ENCODE measurements around the gene LRRC1. TPM values are rescaled to one million over a fixed set of nuclear protein-coding genes. Genes with fewer than 3 reads are reported as not detected.

LRRC1 gene
- total RNA-seq, 1 experiment from 2014 or later: 18.1 TPM

GRCh38 chr6:53937461-53937860 lies 142.7 kb downstream of the LRRC1 start:
- TF ChIP-seq EZH2 (IDR thresholded peaks at IDR 0.05; ENCODE audit: low read length, unreplicated experiment): no peak
- no peak for TF ChIP-seq CTCF (conservative IDR thresholded peaks at IDR 0.05; ENCODE audit: low read depth, low read length)
- TF ChIP-seq EZH2phosphoT487 (IDR thresholded peaks at IDR 0.05; ENCODE audit: borderline replicate concordance, low read length): no peak
- no peaks in the 10 kb centered on the region for H3K27me3 ChIP-seq (ENCODE audit: low read length)
- H3K27ac ChIP-seq (ENCODE audit: low read length): no peak overlapping the region
- H4K20me1 ChIP-seq (ENCODE audit: low read length): no peaks in the 10 kb centered on the region
- H3F3A ChIP-seq (ENCODE audit: low read length, unreplicated experiment): no peaks in the 10 kb centered on the region
- no peak for ATAC-seq
- no peak for DNase-seq
- H3K79me2 ChIP-seq (ENCODE audit: low read length): no peaks in the 10 kb centered on the region
- no peak overlapping the region for H3K9ac ChIP-seq (ENCODE audit: low read length)
- no peaks in the 10 kb centered on the region for H3K36me3 ChIP-seq (ENCODE audit: low read depth, low read length)
- no peak overlapping the region for H3K4me3 ChIP-seq (ENCODE audit: low read length)
- BruUV-seq (replicated peaks): no TSS peak
- ChIA-PET POLR2A (ENCODE audit: unreplicated experiment) (no interaction called here), CTCF (no interaction called here)
- no peak overlapping the region for H3K4me2 ChIP-seq (ENCODE audit: low read length)
- H2AFZ ChIP-seq (ENCODE audit: low read length): no peak overlapping the region
- intact Hi-C loops (cut with micrococcal nuclease): no loop called here
- no peaks in the 10 kb centered on the region for H3K4me1 ChIP-seq (ENCODE audit: insufficient read depth, low read length)
- no peaks in the 10 kb centered on the region for H3K9me2 ChIP-seq (replicated peaks; ENCODE audit: low read length)
- H3K9me3 ChIP-seq (ENCODE audit: low read length): no peaks in the 10 kb centered on the region

- CTCF ChIA-PET: no interaction called here
- Histone ChIP-seq H4K20me1 (ENCODE audit: low read length) (no peaks in the 10 kb centered on the region), H3K9ac (ENCODE audit: low read length) (no peak overlapping the region), H3K27ac (ENCODE audit: low read length) (no peak overlapping the region), H3K4me2 (ENCODE audit: low read length) (no peak overlapping the region), H3K36me3 (ENCODE audit: low read depth, low read length) (no peaks in the 10 kb centered on the region), H3F3A (ENCODE audit: low read length, unreplicated experiment) (no peaks in the 10 kb centered on the region), H3K9me2 (replicated peaks; ENCODE audit: low read length) (no peaks in the 10 kb centered on the region), H3K79me2 (ENCODE audit: low read length) (no peaks in the 10 kb centered on the region), H3K4me3 (ENCODE audit: low read length) (no peak overlapping the region), H3K9me3 (ENCODE audit: low read length) (no peaks in the 10 kb centered on the region), H3K27me3 (ENCODE audit: low read length) (no peaks in the 10 kb centered on the region), H2AFZ (ENCODE audit: low read length) (no peak overlapping the region), H3K4me1 (ENCODE audit: insufficient read depth, low read length) (no peaks in the 10 kb centered on the region)
- POLR2A ChIA-PET (ENCODE audit: unreplicated experiment): no interaction called here
- ATAC-seq: no peak
- DNase-seq: peak; percentile 22
- intact Hi-C loops (cut with micrococcal nuclease): no loop called here
- TF ChIP-seq CTCF (conservative IDR thresholded peaks at IDR 0.05; ENCODE audit: low read depth, low read length) (no peak), EZH2phosphoT487 (IDR thresholded peaks at IDR 0.05; ENCODE audit: borderline replicate concordance, low read length) (no peak), EZH2 (IDR thresholded peaks at IDR 0.05; ENCODE audit: low read length, unreplicated experiment) (no peak)
- no TSS peak for BruUV-seq (replicated peaks)
These were observed 144.0 kb downstream of the LRRC1 start for GRCh38 chr6:53938810-53939209.

- Histone ChIP-seq H2AFZ (ENCODE audit: low read length) (no peak overlapping the region), H3K9ac (ENCODE audit: low read length) (no peak overlapping the region), H3K4me3 (ENCODE audit: low read length) (no peak overlapping the region), H3K79me2 (ENCODE audit: low read length) (no peaks in the 10 kb centered on the region), H3K4me1 (ENCODE audit: insufficient read depth, low read length) (no peaks in the 10 kb centered on the region), H3F3A (ENCODE audit: low read length, unreplicated experiment) (no peaks in the 10 kb centered on the region), H3K36me3 (ENCODE audit: low read depth, low read length) (no peaks in the 10 kb centered on the region), H3K9me2 (replicated peaks; ENCODE audit: low read length) (no peaks in the 10 kb centered on the region), H3K9me3 (ENCODE audit: low read length) (no peaks in the 10 kb centered on the region), H3K27ac (ENCODE audit: low read length) (no peak overlapping the region), H4K20me1 (ENCODE audit: low read length) (no peaks in the 10 kb centered on the region), H3K4me2 (ENCODE audit: low read length) (no peak overlapping the region), H3K27me3 (ENCODE audit: low read length) (no peaks in the 10 kb centered on the region)
- CTCF ChIA-PET: no interaction called here
- intact Hi-C loops (cut with micrococcal nuclease): no loop called here
- no TSS peak for BruUV-seq (replicated peaks)
- POLR2A ChIA-PET (ENCODE audit: unreplicated experiment): no interaction called here
- DNase-seq: no peak
- ATAC-seq: no peak
- TF ChIP-seq CTCF (conservative IDR thresholded peaks at IDR 0.05; ENCODE audit: low read depth, low read length): no peak
- TF ChIP-seq EZH2 (IDR thresholded peaks at IDR 0.05; ENCODE audit: low read length, unreplicated experiment): no peak
- TF ChIP-seq EZH2phosphoT487 (IDR thresholded peaks at IDR 0.05; ENCODE audit: borderline replicate concordance, low read length): no peak
These were observed 145.0 kb downstream of the LRRC1 start for GRCh38 chr6:53939830-53940229.

All from PC-3 (cell line).